Measurements from ENCODE around the gene TBC1D8B. TPM values are rescaled to one million over a fixed set of nuclear protein-coding genes. Genes with fewer than 3 reads are reported as not detected.
"Not testable (repeated sequence)": the region's sequence is repeated elsewhere in the genome, so short reads cannot be mapped to it uniquely, and the experiment has no call there.

The TBC1D8B gene
- total RNA-seq, 1 experiment from 2014 or later, result 9.2 TPM

- intact Hi-C loops (cut with micrococcal nuclease); POLR2A ChIA-PET; H3K9me3 ChIP-seq (ENCODE audit: control insufficient read depth in 1 of 2, insufficient read depth in 1 of 2, low read depth in 1 of 2, low read length in 2 of 2); RAD21 ChIA-PET (ENCODE audit: low non-redundant PET in 1 of 2, low total read pairs in 2 of 2, uncharacterized antibody in 2 of 2, unreplicated experiment in 2 of 2); H3K9ac ChIP-seq (ENCODE audit: low read length); DNase-seq (ENCODE audit: low read depth, low spot score); BruUV-seq (replicated peaks); H3K36me3 ChIP-seq (ENCODE audit: control insufficient read depth in 1 of 2, insufficient read depth in 2 of 2, low read length in 2 of 2); H3K27me3 ChIP-seq (ENCODE audit: insufficient read depth, low read length); H3K4me3 ChIP-seq (replicated peaks in 1 of 2; ENCODE audit: low read depth in 1 of 2, low read length in 2 of 2); H4K20me1 ChIP-seq (ENCODE audit: insufficient read depth); H3K79me2 ChIP-seq (ENCODE audit: insufficient read depth, low read length); H3K9me2 ChIP-seq (ENCODE audit: insufficient read depth); H3K27ac ChIP-seq (ENCODE audit: low read depth, low read length); H2AFZ ChIP-seq (ENCODE audit: low read depth, low read length, poor library complexity, severe bottlenecking); CTCF ChIA-PET: not testable (repeated sequence)
- H3K4me2 ChIP-seq (ENCODE audit: low read length), result peak overlapping the region; percentile 44
- peak; percentile 67; the same call in 1 of the 2 replicates for TF ChIP-seq FOSL1 (IDR thresholded peaks at IDR 0.05; ENCODE audit: low read depth)
- TF ChIP-seq CBX3 (IDR thresholded peaks at IDR 0.05; ENCODE audit: low read depth), result 0 out of 2 replicates have a peak, but pooled peaks have one; percentile 30
- TF ChIP-seq JUND (IDR thresholded peaks at IDR 0.05), result 0 out of 2 replicates have a peak, but pooled peaks have one; percentile 37
- peak; percentile 42; the same call in 1 of the 2 replicates for TF ChIP-seq CEBPB (IDR thresholded peaks at IDR 0.05; ENCODE audit: low read depth)
- ATAC-seq, result peak; percentile 81
- H3K4me1 ChIP-seq (ENCODE audit: control insufficient read depth in 1 of 2, insufficient read depth in 2 of 2, low read length in 2 of 2), result peaks cover 5 to 15% of the 10 kb centered on the region in 2 experiments; a peak in 3 of 4 replicates
Measured at GRCh38 chrX:106812930-106813329, 10.5 kb downstream of the TBC1D8B start.

GRCh38 chrX:106814093-106814492 is 11.6 kb downstream of the TBC1D8B start:
- POLR2A ChIA-PET; ATAC-seq; H3K4me2 ChIP-seq (ENCODE audit: low read length); intact Hi-C loops (cut with micrococcal nuclease); H3K36me3 ChIP-seq (ENCODE audit: control insufficient read depth in 1 of 2, insufficient read depth in 2 of 2, low read length in 2 of 2); H3K79me2 ChIP-seq (ENCODE audit: insufficient read depth, low read length); H3K27ac ChIP-seq (ENCODE audit: low read depth, low read length); BruUV-seq (replicated peaks); RAD21 ChIA-PET (ENCODE audit: low non-redundant PET in 1 of 2, low total read pairs in 2 of 2, uncharacterized antibody in 2 of 2, unreplicated experiment in 2 of 2); H2AFZ ChIP-seq (ENCODE audit: low read depth, low read length, poor library complexity, severe bottlenecking); H4K20me1 ChIP-seq (ENCODE audit: insufficient read depth); DNase-seq (ENCODE audit: low read depth, low spot score); H3K27me3 ChIP-seq (ENCODE audit: insufficient read depth, low read length); H3K9me2 ChIP-seq (ENCODE audit: insufficient read depth); H3K9me3 ChIP-seq (ENCODE audit: control insufficient read depth in 1 of 2, insufficient read depth in 1 of 2, low read depth in 1 of 2, low read length in 2 of 2); H3K4me3 ChIP-seq (replicated peaks in 1 of 2; ENCODE audit: low read depth in 1 of 2, low read length in 2 of 2); H3K9ac ChIP-seq (ENCODE audit: low read length): not testable (repeated sequence)
- CTCF ChIA-PET, result interaction anchor here (0.6 kb wide), 1 partner anchor 84 kb away, joined by 4 read pairs; no protein-coding TSS in a partner anchor
- peaks cover 5 to 15% of the 10 kb centered on the region in 2 experiments; a peak in 3 of 4 replicates for H3K4me1 ChIP-seq (ENCODE audit: control insufficient read depth in 1 of 2, insufficient read depth in 2 of 2, low read length in 2 of 2)

Measured in HCT116 (cell line).